NCI-H2107 (cell line): ENCODE measurements around the gene HMBS.
"Not testable (repeated sequence)": the region's sequence is repeated elsewhere in the genome, so short reads cannot be mapped to it uniquely, and the experiment has no call there.

ENCODE experiments used
- DNase-seq: peaks from one replicate; lab custom pipeline; 2025; lab: John Stamatoyannopoulos, UW

Gene HMBS

DNA sequence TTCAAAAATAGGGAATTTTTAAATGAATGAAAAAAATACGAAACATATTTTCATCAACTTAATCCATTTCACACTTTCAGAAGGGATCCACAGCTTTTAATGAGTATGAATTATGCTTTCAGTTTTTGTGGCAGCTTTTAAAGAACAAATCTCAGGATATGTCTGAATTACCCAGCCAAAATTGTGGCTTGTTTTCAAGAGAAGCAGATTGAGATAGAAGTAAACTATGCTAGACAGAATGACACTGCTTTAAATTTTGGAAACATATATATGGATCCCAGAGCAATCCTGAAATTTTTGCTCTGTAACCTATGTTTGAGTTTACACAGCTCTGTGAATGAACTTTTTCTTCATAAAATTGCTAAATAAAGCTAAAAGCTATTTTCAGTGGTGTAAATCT lies 34.3 kb downstream of the HMBS start:
- DNase-seq = no peak

DNA sequence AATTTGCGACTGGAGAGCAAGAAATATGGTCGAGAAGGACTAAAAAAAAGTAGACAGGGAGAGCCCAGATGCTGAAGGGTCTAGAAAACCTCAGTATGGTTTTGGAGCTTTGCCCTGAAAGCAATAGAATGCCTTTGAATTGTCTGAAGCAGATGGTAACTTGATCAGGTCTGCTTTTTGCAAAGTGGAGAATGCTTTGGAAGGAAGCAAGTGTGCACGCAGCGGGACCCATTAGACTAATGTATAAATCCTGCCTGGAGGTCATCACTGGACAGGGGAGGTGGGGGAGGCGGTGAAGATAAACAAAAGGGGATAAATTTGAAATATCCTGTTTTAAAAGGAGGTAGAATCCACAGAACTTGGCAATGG lies 35.9 kb downstream of the HMBS start:
- peak; percentile 42 for DNase-seq

DNA sequence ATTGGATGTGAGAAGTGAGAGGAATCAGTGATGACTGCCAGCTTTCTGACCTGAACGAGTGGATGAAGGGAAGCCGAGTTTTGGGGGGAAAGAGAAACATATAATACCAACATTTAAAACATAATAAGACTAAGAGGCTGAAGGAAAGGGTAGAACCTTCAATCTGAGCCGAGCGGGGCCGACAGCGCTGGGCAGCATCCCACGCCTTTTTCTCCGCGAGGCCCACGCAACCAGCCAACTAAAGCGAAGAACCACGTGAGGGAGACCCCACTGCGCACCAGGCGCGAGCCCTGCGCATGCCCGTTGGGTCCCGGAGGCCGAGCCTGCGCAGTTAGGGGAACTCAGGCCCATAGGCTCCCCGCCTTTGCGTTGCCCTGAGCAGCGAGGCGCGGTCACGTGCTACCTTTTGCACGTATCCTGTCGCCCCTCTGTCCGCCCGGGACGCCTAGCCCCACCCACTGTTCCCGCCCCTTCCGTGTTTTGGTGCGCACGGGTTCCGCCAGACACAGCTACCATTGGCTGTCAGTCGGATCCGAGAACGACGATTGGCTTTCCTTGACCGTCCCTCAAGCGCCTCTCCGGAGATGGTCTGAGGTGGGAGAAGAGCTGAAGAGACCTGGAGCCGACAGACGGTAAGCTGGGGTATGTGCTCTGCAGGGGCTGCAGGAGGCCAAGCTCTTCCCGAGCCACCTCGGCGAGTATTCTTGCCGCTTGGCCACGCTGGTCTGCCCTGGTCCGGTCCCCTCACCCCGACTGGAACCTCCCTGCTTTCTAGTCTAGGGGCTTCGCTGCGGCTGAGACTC lies 36.5 kb downstream of the HMBS start, which contains the start of gene HINFP:
Gene HINFP (plus strand): TSS at position 573 of the 803 bp plus-strand sequence. CDS start 5,365 bp downstream, outside the sequence.
- peak; percentile 96 for DNase-seq

DNA sequence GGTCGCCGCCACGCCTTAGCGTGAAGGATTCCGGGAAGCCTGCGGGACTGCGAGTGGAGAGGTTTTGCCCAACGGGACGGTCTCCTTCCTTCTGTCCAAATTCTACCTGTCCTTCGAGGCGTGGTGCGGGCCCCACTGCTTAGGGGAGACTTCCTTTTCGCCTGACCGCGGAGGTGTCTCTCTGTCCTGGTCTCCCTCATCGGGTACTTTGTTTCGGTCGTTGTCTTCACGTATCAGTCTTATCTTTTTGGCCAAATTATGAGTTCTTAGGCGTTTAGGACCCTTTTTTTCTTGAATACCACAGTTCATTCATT lies 37.1 kb downstream of the HMBS start:
- no peak for DNase-seq

DNA sequence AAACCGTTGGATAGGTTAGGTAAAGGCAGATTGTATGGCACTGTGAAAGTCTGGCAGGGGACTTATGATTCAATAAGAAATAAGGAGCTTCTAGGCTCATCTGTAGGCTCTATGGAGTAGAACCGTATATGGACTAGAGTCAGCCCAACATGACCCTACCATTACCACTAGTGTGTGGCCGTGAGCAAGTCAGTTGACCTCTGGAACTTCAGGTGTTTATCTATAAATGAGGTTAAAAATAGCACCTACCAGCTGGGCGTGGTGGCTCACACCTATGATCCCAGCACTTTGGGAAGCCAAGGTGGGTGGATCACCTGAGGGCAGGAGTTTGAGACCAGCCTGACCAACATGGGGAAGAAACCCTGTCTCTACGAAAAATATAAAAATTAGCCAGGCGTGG lies 41.1 kb downstream of the HMBS start:
- DNase-seq = no peak

DNA sequence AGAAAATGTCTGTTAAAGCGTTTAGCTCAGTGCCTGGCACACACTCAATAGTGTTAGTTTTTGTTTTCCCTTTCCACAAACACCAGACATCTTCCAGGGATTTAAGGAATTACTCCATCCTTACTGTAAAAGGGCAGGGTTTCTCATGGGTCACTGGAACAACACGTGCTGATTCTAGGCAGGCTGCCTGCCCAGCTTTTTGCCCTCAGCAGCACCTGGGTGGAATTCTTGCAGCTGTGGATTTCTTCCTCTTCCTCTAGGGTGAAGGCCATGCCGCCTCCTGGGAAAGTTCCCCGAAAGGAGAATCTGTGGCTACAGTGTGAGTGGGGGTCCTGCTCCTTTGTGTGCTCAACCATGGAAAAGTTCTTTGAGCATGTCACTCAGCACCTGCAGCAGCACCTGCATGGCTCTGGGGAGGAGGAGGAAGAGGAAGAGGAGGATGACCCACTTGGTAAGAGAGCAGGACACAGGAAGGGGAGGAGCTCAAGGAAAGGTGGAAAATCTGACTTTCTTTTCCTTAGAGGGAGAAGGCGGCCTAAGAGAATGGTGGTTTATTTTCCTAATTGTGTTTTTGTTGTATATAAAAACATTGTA lies 42.1 kb downstream of the HMBS start:
- DNase-seq = no peak

DNA sequence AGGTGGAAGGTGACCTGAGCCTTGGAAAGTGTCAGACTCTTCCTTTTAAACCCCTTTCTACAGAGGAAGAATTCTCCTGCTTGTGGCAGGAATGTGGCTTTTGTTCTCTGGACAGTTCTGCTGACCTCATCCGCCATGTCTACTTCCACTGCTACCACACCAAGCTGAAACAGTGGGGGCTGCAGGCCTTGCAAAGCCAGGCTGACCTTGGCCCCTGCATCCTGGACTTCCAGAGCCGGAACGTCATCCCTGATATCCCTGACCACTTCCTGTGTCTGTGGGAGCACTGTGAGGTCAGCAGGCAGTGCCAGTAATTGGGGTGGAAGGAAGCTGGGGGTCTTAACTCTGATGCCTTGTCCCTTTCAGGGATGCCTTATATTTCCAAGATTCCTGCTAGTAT lies 46.0 kb downstream of the HMBS start:
- no peak for DNase-seq

DNA sequence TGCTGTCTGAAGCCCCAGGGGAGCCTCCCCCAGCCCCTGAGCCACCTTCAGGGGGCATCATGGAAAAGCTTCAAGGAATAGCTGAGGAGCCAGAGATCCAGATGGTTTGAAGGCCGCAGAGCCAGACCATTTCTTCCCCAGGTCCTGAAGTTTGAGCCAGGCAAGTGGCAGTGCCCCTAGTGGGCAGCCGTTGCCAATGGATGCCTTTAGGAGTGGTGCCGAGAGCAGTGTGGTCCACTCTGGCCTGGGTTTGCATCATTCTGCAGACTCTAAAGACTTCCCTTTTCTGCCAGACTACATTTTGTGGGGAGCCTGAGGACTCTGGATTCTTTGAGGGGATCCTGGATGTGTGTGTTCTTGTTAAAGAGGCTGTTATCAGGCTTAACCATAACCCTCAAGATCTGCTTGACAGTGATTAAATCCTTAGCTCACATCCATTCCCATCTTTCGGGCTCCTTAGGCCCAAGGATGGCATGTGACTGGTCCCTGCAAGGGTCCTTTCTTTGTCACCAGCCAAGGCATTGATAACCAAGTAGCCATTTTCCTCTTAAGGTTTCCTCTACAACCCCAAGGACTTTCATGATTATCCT lies 49.8 kb downstream of the HMBS start:
- DNase-seq = no peak

DNA sequence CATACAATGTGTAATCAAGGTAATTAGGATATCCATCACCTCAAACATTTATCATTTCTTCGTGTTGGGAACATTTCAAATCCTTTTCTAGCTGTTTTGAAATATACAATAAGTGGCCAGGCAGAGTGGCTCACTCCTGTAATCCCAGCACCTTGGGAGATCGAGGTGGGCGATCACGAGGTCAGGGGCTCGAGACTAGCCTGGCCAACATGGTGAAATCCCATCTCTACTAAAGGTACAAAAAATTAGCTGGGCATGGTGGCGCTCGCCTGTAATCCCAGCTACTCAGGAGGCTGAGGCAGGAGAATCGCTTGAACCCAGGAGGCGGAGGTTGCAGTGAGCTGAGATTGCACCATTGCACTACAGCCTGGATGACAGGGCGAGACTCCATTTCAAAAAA lies 54.6 kb downstream of the HMBS start:
- DNase-seq = not testable (repeated sequence)
